Measurements from ENCODE around the gene MAN2A2. TPM values are rescaled to one million over a fixed set of nuclear protein-coding genes. Genes with fewer than 3 reads are reported as not detected.
A peak's percentile ranks its signal among the peaks of the same experiment; 100 is the strongest.

Gene MAN2A2
- total and polyA plus RNA-seq, 2 donors (not counting 1 experiment from before 2014, with no cell fraction given): 11.3 to 36.0 TPM

GRCh38 chr15:90930861-90931574 is 27.9 kb downstream of the MAN2A2 start:
- no peaks in the 10 kb centered on the region for H4K20me1 ChIP-seq (ENCODE audit: control insufficient read depth, extremely low read depth, insufficient read depth, low read length)
- peaks cover 14% of the 10 kb centered on the region for H3K4me1 ChIP-seq (ENCODE audit: control insufficient read depth, extremely low read depth, insufficient read depth, low read length)
- DNase-seq (ENCODE audit: low read depth in 2 of 2): no peak
- no peaks in the 10 kb centered on the region for H3K36me3 ChIP-seq (ENCODE audit: control insufficient read depth, insufficient read depth, low read length)
- no peak overlapping the region for H2AFZ ChIP-seq (ENCODE audit: low read length)
- H3K79me2 ChIP-seq (ENCODE audit: control insufficient read depth, insufficient read depth, low read length): peaks cover 7% of the 10 kb centered on the region
- peak overlapping the region; percentile 68 for H3K27ac ChIP-seq (ENCODE audit: insufficient read depth, low read length)
- no peaks in the 10 kb centered on the region for H3K9me3 ChIP-seq (ENCODE audit: control insufficient read depth, insufficient read depth, low read depth, low read length)
- peak overlapping the region in 2 of 4 experiments; percentile 71 to 80 for H3K4me3 ChIP-seq (replicated peaks in 1 of 4; ENCODE audit: control extremely low read depth in 1 of 4, insufficient read depth in 1 of 4, low read depth in 3 of 4, low read length in 4 of 4)
- peak overlapping the region; percentile 65 for H3K4me2 ChIP-seq (ENCODE audit: extremely low read depth, insufficient read depth, low read length)
- no peak overlapping the region for H3K9ac ChIP-seq (ENCODE audit: insufficient read depth, low read length)
- TF ChIP-seq CTCF (conservative IDR thresholded peaks at IDR 0.05 in 1 of 2, IDR thresholded peaks at IDR 0.05 in 1 of 2; ENCODE audit: low read depth in 1 of 2, low read length in 2 of 2) (no peak), EZH2 (IDR thresholded peaks at IDR 0.05; ENCODE audit: low read length, missing control alignments) (no peak)
- no peaks in the 10 kb centered on the region for H3K27me3 ChIP-seq (ENCODE audit: control insufficient read depth, insufficient read depth, low read length)

GRCh38 chr15:90931575-90931827 is 28.4 kb downstream of the MAN2A2 start:
- Histone ChIP-seq H3K9ac (ENCODE audit: insufficient read depth, low read length) (no peak overlapping the region), H3K4me3 (replicated peaks in 1 of 4; ENCODE audit: control extremely low read depth in 1 of 4, insufficient read depth in 1 of 4, low read depth in 3 of 4, low read length in 4 of 4) (peak overlapping the region in 3 of 4 experiments; percentile 70 to 88 (median 80)), H3K27me3 (ENCODE audit: control insufficient read depth, insufficient read depth, low read length) (no peaks in the 10 kb centered on the region), H3K36me3 (ENCODE audit: control insufficient read depth, insufficient read depth, low read length) (no peaks in the 10 kb centered on the region), H4K20me1 (ENCODE audit: control insufficient read depth, extremely low read depth, insufficient read depth, low read length) (no peaks in the 10 kb centered on the region), H2AFZ (ENCODE audit: low read length) (no peak overlapping the region), H3K4me1 (ENCODE audit: control insufficient read depth, extremely low read depth, insufficient read depth, low read length) (peaks cover 17% of the 10 kb centered on the region), H3K27ac (ENCODE audit: insufficient read depth, low read length) (no peak overlapping the region), H3K4me2 (ENCODE audit: extremely low read depth, insufficient read depth, low read length) (peak overlapping the region; percentile 100), H3K79me2 (ENCODE audit: control insufficient read depth, insufficient read depth, low read length) (peaks cover 11% of the 10 kb centered on the region), H3K9me3 (ENCODE audit: control insufficient read depth, insufficient read depth, low read depth, low read length) (no peaks in the 10 kb centered on the region)
- TF ChIP-seq CTCF (conservative IDR thresholded peaks at IDR 0.05 in 1 of 2, IDR thresholded peaks at IDR 0.05 in 1 of 2; ENCODE audit: low read depth in 1 of 2, low read length in 2 of 2): no peak
- TF ChIP-seq EZH2 (IDR thresholded peaks at IDR 0.05; ENCODE audit: low read length, missing control alignments): no peak
- DNase-seq (ENCODE audit: low read depth in 2 of 2): no peak

GRCh38 chr15:90931828-90932659 is 28.9 kb downstream of the MAN2A2 start, which contains the start of gene HDDC3:
Gene HDDC3, minus strand, starts transcription at chr15:90932549. Its CDS starts 9 bp downstream, at chr15:90932540.
- H3K27me3 ChIP-seq (ENCODE audit: control insufficient read depth, insufficient read depth, low read length): no peaks in the 10 kb centered on the region
- DNase-seq (ENCODE audit: low read depth in 2 of 2): peak; percentile 72 to 81
- peak; percentile 78 to 81 for TF ChIP-seq CTCF (conservative IDR thresholded peaks at IDR 0.05 in 1 of 2, IDR thresholded peaks at IDR 0.05 in 1 of 2; ENCODE audit: low read depth in 1 of 2, low read length in 2 of 2)
- no peak for TF ChIP-seq EZH2 (IDR thresholded peaks at IDR 0.05; ENCODE audit: low read length, missing control alignments)
- no peaks in the 10 kb centered on the region for H3K9me3 ChIP-seq (ENCODE audit: control insufficient read depth, insufficient read depth, low read depth, low read length)
- peak within 1 kb of the TSS; percentile 62 for H3K9ac ChIP-seq (ENCODE audit: insufficient read depth, low read length)
- H3K4me1 ChIP-seq (ENCODE audit: control insufficient read depth, extremely low read depth, insufficient read depth, low read length): peaks cover 21% of the 10 kb centered on the region
- no peaks in the 10 kb centered on the region for H3K36me3 ChIP-seq (ENCODE audit: control insufficient read depth, insufficient read depth, low read length)
- peak within 1 kb of the TSS; percentile 22 for H3K27ac ChIP-seq (ENCODE audit: insufficient read depth, low read length)
- peak within 1 kb of the TSS; percentile 100 for H3K4me2 ChIP-seq (ENCODE audit: extremely low read depth, insufficient read depth, low read length)
- H2AFZ ChIP-seq (ENCODE audit: low read length): peak within 1 kb of the TSS; percentile 84
- peak within 1 kb of the TSS; percentile 70 to 88 (median 76) for H3K4me3 ChIP-seq (replicated peaks in 1 of 4; ENCODE audit: control extremely low read depth in 1 of 4, insufficient read depth in 1 of 4, low read depth in 3 of 4, low read length in 4 of 4)
- H4K20me1 ChIP-seq (ENCODE audit: control insufficient read depth, extremely low read depth, insufficient read depth, low read length): no peaks in the 10 kb centered on the region
- H3K79me2 ChIP-seq (ENCODE audit: control insufficient read depth, insufficient read depth, low read length): peaks cover 17% of the 10 kb centered on the region
